ENCODE results near the gene RGL1.
"Not testable (repeated sequence)": the region's sequence is repeated elsewhere in the genome, so short reads cannot be mapped to it uniquely, and the experiment has no call there.

The RGL1 gene

GRCh38 chr1:183785921-183786320, 19.0 kb upstream of the RGL1 start:
- DNase-seq (ENCODE audit: low read depth in 2 of 2) = not testable (repeated sequence)

- no peak for DNase-seq (ENCODE audit: low read depth in 2 of 2)
Measured at GRCh38 chr1:183787704-183788103, 17.2 kb upstream of the RGL1 start.

GRCh38 chr1:183791319-183791718, 13.6 kb upstream of the RGL1 start:
- no peak for DNase-seq (ENCODE audit: low read depth in 2 of 2)

- DNase-seq (ENCODE audit: low read depth in 2 of 2) = no peak
Measured at GRCh38 chr1:183792300-183792699, 12.6 kb upstream of the RGL1 start.

- no peak for DNase-seq (ENCODE audit: low read depth in 2 of 2)
Measured at GRCh38 chr1:183794088-183794487, 10.8 kb upstream of the RGL1 start.

GRCh38 chr1:183800449-183800848, 4.5 kb upstream of the RGL1 start:
- no peak for DNase-seq (ENCODE audit: low read depth in 2 of 2)

- no peak for DNase-seq (ENCODE audit: low read depth in 2 of 2)
Measured at GRCh38 chr1:183801649-183802048, 3.3 kb upstream of the RGL1 start.

- no peak for DNase-seq (ENCODE audit: low read depth in 2 of 2)
Measured at GRCh38 chr1:183804387-183804786, 533 bp upstream of the RGL1 start.

- DNase-seq (ENCODE audit: low read depth in 2 of 2) = no peak
Measured at GRCh38 chr1:183806125-183806524, 1.2 kb downstream of the RGL1 start.

- DNase-seq (ENCODE audit: low read depth in 2 of 2) = no peak
Measured at GRCh38 chr1:183806675-183807074, 1.8 kb downstream of the RGL1 start.

- no peak for DNase-seq (ENCODE audit: low read depth in 2 of 2)
Measured at GRCh38 chr1:183807549-183808168, 2.7 kb downstream of the RGL1 start.

GRCh38 chr1:183808296-183809027, 3.5 kb downstream of the RGL1 start:
- no peak for DNase-seq (ENCODE audit: low read depth in 2 of 2)

GRCh38 chr1:183810121-183810520, 5.2 kb downstream of the RGL1 start:
- no peak for DNase-seq (ENCODE audit: low read depth in 2 of 2)

GRCh38 chr1:183810756-183811544, 6.0 kb downstream of the RGL1 start:
- no peak for DNase-seq (ENCODE audit: low read depth in 2 of 2)

- no peak for DNase-seq (ENCODE audit: low read depth in 2 of 2)
Measured at GRCh38 chr1:183812128-183812527, 7.2 kb downstream of the RGL1 start.

- DNase-seq (ENCODE audit: low read depth in 2 of 2) = no peak
Measured at GRCh38 chr1:183812686-183813569, 8.0 kb downstream of the RGL1 start.

GRCh38 chr1:183814121-183814681, 9.3 kb downstream of the RGL1 start:
- no peak for DNase-seq (ENCODE audit: low read depth in 2 of 2)

GRCh38 chr1:183816110-183816509, 11.2 kb downstream of the RGL1 start:
- no peak for DNase-seq (ENCODE audit: low read depth in 2 of 2)

GRCh38 chr1:183817576-183818288, 12.8 kb downstream of the RGL1 start:
- DNase-seq (ENCODE audit: low read depth in 2 of 2) = no peak

- no peak for DNase-seq (ENCODE audit: low read depth in 2 of 2)
Measured at GRCh38 chr1:183819059-183819458, 14.1 kb downstream of the RGL1 start.

All from stimulated activated CD4-positive, alpha-beta T cell treated with anti-CD3 and anti-CD28 coated beads, Interleukin-15, amount 100 ng/mL, for 48 hours (primary cell).